Neuronal stem cell (in vitro differentiated cells): ENCODE data around the gene CDK18.
A peak's percentile ranks its signal among the peaks of the same experiment; 100 is the strongest.

Source experiments
- DNase-seq: peaks from one replicate; pipeline ENCODE4 v3.0.0-alpha.2; 2013; ENCODE audit warnings: low spot score
- H2AFZ ChIP-seq: one replicate; pipeline ENCODE4 v1.6.1; 2013; ENCODE audit warnings: mild to moderate bottlenecking, low read length, inconsistent platforms
- H2AK5ac ChIP-seq: 2 replicates; pipeline ENCODE4 v1.6.1; 2013; ENCODE audit warnings: low read depth, mild to moderate bottlenecking, inconsistent platforms, low read length, moderate library complexity, mixed read lengths
- H2BK120ac ChIP-seq: 2 replicates; pipeline ENCODE4 v1.6.1; 2013; ENCODE audit warnings: low read depth, mild to moderate bottlenecking, inconsistent platforms, low read length, moderate library complexity, mixed read lengths
- H2BK12ac ChIP-seq: one replicate; pipeline ENCODE4 v1.6.1; 2013; ENCODE audit warnings: low read length, inconsistent platforms
- H2BK15ac ChIP-seq: 2 replicates; pipeline ENCODE4 v1.6.1; 2013; ENCODE audit warnings: mild to moderate bottlenecking, low read length, inconsistent platforms, mixed read lengths
- H2BK5ac ChIP-seq: one replicate; pipeline ENCODE4 v1.6.1; 2013; ENCODE audit warnings: inconsistent platforms, mild to moderate bottlenecking, low read length, moderate library complexity
- H3K14ac ChIP-seq: one replicate; pipeline ENCODE4 v1.6.1; 2013; ENCODE audit warnings: low read length, inconsistent platforms
- H3K18ac ChIP-seq: 2 replicates; pipeline ENCODE4 v1.6.1; 2013; ENCODE audit warnings: low read length, inconsistent platforms
- H3K23ac ChIP-seq: 2 replicates; pipeline ENCODE4 v1.6.1; 2013; ENCODE audit warnings: low read depth, mild to moderate bottlenecking, mixed read lengths, low read length, inconsistent platforms; ENCODE audit not compliant: poor library complexity
- H3K27ac ChIP-seq: replicated peaks from 3 replicates; pipeline ENCODE4 v1.5.1; 2013; ENCODE audit warnings: low read length, inconsistent platforms
- H3K27me3 ChIP-seq, 3 experiments: 2 replicates each; pipeline ENCODE4 v1.6.1; 2013; ENCODE audit warnings: low read length in 3 of 3, mild to moderate bottlenecking in 2 of 3, inconsistent platforms in 1 of 3, low read depth in 1 of 3, mixed read lengths in 1 of 3, moderate library complexity in 1 of 3; ENCODE audit not compliant: control insufficient read depth in 3 of 3, insufficient read depth in 3 of 3
- H3K36me3 ChIP-seq, 2 donors: replicated peaks in 1 of 2; 2 replicates each; pipeline ENCODE4 v1.6.1; 2013; ENCODE audit warnings: low read length in 2 of 2; ENCODE audit not compliant: control insufficient read depth in 2 of 2, insufficient read depth in 2 of 2
- H3K4ac ChIP-seq: 2 replicates; pipeline ENCODE4 v1.6.1; 2013; ENCODE audit warnings: inconsistent platforms, mild to moderate bottlenecking, low read length, moderate library complexity
- H3K4me1 ChIP-seq, 2 donors: 1 replicate in 1 of 2; 2 replicates in 1 of 2; pipeline ENCODE4 v1.6.1; 2013; ENCODE audit warnings: low read length in 2 of 2, low read depth in 1 of 2; ENCODE audit not compliant: control insufficient read depth in 2 of 2, insufficient read depth in 1 of 2
- H3K4me2 ChIP-seq: one replicate; pipeline ENCODE4 v1.6.1; 2013; ENCODE audit warnings: mild to moderate bottlenecking, low read length, inconsistent platforms; ENCODE audit not compliant: insufficient read depth, poor library complexity, severe bottlenecking
- H3K4me3 ChIP-seq, 2 donors: 2 replicates each; pipeline ENCODE4 v1.5.1; 2013; ENCODE audit warnings: low read length in 2 of 2, mild to moderate bottlenecking in 2 of 2, inconsistent platforms in 1 of 2, moderate library complexity in 1 of 2
- H3K79me1 ChIP-seq: one replicate; pipeline ENCODE4 v1.6.1; 2013; ENCODE audit warnings: low read depth, mild to moderate bottlenecking, inconsistent platforms, low read length, moderate library complexity
- H3K9ac ChIP-seq: one replicate; pipeline ENCODE4 v1.6.1; 2013; ENCODE audit warnings: mild to moderate bottlenecking, low read depth, low read length, inconsistent platforms; ENCODE audit not compliant: poor library complexity
- H3K9me3 ChIP-seq, 2 donors: replicated peaks in 1 of 2; 2 replicates each; pipeline versions ENCODE3 to v1.6.1; 2013; ENCODE audit warnings: low read length in 2 of 2, mild to moderate bottlenecking in 2 of 2, inconsistent platforms in 1 of 2, low read depth in 1 of 2, mixed read lengths in 1 of 2, moderate library complexity in 1 of 2; ENCODE audit not compliant: control insufficient read depth in 2 of 2, insufficient read depth in 1 of 2
- H4K8ac ChIP-seq: one replicate; pipeline ENCODE4 v1.6.1; 2013; ENCODE audit warnings: low read depth, mild to moderate bottlenecking, inconsistent platforms, low read length, moderate library complexity
- H4K91ac ChIP-seq: one replicate; pipeline ENCODE4 v1.6.1; 2013; ENCODE audit warnings: low read length, low read depth, mild to moderate bottlenecking, inconsistent platforms; ENCODE audit not compliant: poor library complexity
- WGBS, 2 donors: extraction: QIAGEN DNeasy Blood & Tissue Kit; methylation state at CpG; one replicate each; pipeline ENCODE4 v1.1.7; 2013; ENCODE audit warnings: missing lambda C conversion rate in 2 of 2, mixed read lengths in 1 of 2; ENCODE audit not compliant: insufficient read length in 2 of 2, insufficient replicate concordance in 1 of 2; ENCODE audit errors: extremely low coverage in 2 of 2; 5-methylcytosine and 5-hydroxymethylcytosine counted together

Gene CDK18

DNA sequence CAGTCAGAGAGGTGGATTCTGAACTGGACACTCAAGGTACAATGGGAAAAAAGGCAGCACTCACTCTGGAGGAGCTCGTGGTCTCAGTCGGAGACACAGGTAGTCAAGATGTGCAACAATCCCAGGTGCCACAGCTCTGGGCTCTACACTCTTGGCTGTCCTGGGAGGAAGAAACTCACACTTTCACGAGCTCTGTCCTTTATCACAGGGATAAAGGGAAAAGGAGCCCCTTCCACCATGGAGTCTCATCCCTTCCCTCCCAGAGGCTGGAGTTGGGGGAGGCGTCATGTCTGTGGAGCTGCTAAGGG lies 20.3 kb downstream of the CDK18 start:
- H4K8ac ChIP-seq = no peak overlapping the region
- no peaks in the 10 kb centered on the region for H3K9me3 ChIP-seq
- peaks cover 2 to 12% of the 10 kb centered on the region in 2 donors for H3K4me1 ChIP-seq
- no peak overlapping the region for H2BK12ac ChIP-seq
- WGBS, 2 donors = no CpG with 5 or more reads among the region's 4 CpGs
- H3K79me1 ChIP-seq = no peaks in the 10 kb centered on the region
- no peak overlapping the region for H2BK15ac ChIP-seq
- no peak overlapping the region for H3K14ac ChIP-seq
- H2BK120ac ChIP-seq = no peak overlapping the region
- DNase-seq = no peak
- no peak overlapping the region for H2AFZ ChIP-seq
- no peak overlapping the region for H3K27ac ChIP-seq
- H3K27me3 ChIP-seq = peaks cover 0 to 38% (median 0%) of the 10 kb centered on the region in 3 experiments
- H3K36me3 ChIP-seq = peaks cover 0 to 8% of the 10 kb centered on the region in 2 donors
- H4K91ac ChIP-seq = no peak overlapping the region
- H2AK5ac ChIP-seq = no peak overlapping the region
- no peak overlapping the region for H3K4me3 ChIP-seq
- no peak overlapping the region for H2BK5ac ChIP-seq
- no peak overlapping the region for H3K18ac ChIP-seq
- no peak overlapping the region for H3K4me2 ChIP-seq
- no peak overlapping the region for H3K9ac ChIP-seq
- no peak overlapping the region for H3K4ac ChIP-seq
- no peak overlapping the region for H3K23ac ChIP-seq

DNA sequence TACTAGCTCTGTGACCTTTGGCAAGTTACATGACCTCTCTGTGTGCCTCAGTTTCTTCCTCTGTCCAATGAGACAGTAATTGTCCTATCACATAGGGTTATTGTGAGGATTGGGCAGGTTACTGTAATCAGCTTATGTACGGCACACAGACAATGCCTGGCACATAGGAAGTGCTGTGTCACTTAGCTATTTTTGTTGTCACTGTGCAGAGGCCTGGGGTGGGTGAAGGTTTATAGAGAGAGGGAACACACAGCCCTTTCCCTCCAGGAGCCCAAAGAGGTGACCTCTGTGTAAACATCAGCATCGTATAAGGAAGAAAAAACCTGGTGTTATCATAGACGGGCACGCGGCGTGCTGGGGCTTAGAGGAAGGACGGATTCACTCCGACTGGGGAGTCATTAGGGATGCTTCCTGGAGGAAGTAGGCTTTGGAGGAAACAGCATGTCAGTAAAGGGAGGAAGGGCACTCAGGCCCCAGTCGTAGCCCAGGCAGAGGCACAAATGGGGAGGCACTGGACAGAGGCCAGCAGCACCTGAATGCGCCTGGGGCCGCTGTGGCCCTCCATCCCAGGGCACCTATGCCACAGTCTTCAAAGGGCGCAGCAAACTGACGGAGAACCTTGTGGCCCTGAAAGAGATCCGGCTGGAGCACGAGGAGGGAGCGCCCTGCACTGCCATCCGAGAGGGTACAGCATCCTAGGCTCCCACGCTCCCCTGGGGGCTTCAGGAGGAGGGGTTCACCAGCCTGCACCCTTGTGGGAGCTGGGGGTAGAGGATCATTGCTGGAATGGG lies 21.2 kb downstream of the CDK18 start:
- no peak overlapping the region for H3K14ac ChIP-seq
- H2AK5ac ChIP-seq = no peak overlapping the region
- no peak overlapping the region for H2AFZ ChIP-seq
- H4K8ac ChIP-seq = no peak overlapping the region
- no CpG with 5 or more reads among the region's 18 CpGs for WGBS, 2 donors
- H3K18ac ChIP-seq = no peak overlapping the region
- no peak overlapping the region for H3K4me2 ChIP-seq
- H3K27me3 ChIP-seq = peaks cover 0 to 38% (median 0%) of the 10 kb centered on the region in 3 experiments
- H3K4me3 ChIP-seq = no peak overlapping the region
- no peak overlapping the region for H2BK120ac ChIP-seq
- no peak overlapping the region for H2BK15ac ChIP-seq
- H4K91ac ChIP-seq = no peak overlapping the region
- no peak overlapping the region for H3K27ac ChIP-seq
- DNase-seq = no peak
- no peak overlapping the region for H2BK5ac ChIP-seq
- no peak overlapping the region for H2BK12ac ChIP-seq
- no peak overlapping the region for H3K4ac ChIP-seq
- H3K9ac ChIP-seq = no peak overlapping the region
- H3K9me3 ChIP-seq = no peaks in the 10 kb centered on the region
- H3K4me1 ChIP-seq = peaks cover 2 to 11% of the 10 kb centered on the region in 2 donors
- no peaks in the 10 kb centered on the region for H3K79me1 ChIP-seq
- H3K36me3 ChIP-seq = peaks cover 0 to 8% of the 10 kb centered on the region in 2 donors
- H3K23ac ChIP-seq = no peak overlapping the region

DNA sequence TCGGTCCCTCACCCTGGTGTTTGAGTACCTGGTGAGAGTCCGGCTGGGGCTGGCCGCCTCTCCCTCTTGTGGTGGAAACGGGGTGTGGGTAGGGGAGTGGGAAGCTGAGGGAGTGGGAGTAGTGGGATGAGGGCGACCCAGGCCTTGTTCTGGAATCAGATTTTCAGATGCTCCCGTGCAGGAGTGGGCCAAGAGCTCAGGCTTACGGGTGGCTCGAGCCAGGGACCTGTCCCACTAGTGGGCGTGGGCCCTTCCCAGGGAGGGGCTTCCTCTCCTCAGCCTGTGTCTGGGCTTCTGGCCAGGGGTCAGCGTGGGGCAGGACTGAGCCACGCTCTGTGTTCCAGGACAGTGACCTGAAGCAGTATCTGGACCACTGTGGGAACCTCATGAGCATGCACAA lies 22.0 kb downstream of the CDK18 start:
- H4K91ac ChIP-seq = no peak overlapping the region
- H3K9ac ChIP-seq = no peak overlapping the region
- no peak overlapping the region for H3K4me2 ChIP-seq
- no peaks in the 10 kb centered on the region for H3K9me3 ChIP-seq
- H3K27me3 ChIP-seq = peaks cover 0 to 39% (median 0%) of the 10 kb centered on the region in 3 experiments
- H3K4ac ChIP-seq = no peak overlapping the region
- no peak overlapping the region for H3K18ac ChIP-seq
- H2AK5ac ChIP-seq = peak overlapping the region; percentile 40
- no peak overlapping the region for H2BK120ac ChIP-seq
- no peak for DNase-seq
- no peak overlapping the region for H2BK12ac ChIP-seq
- H4K8ac ChIP-seq = no peak overlapping the region
- no peak overlapping the region for H2BK5ac ChIP-seq
- H2BK15ac ChIP-seq = no peak overlapping the region
- H3K4me1 ChIP-seq = peaks cover 2 to 11% of the 10 kb centered on the region in 2 donors
- H3K4me3 ChIP-seq = no peak overlapping the region
- no peak overlapping the region for H3K14ac ChIP-seq
- H3K27ac ChIP-seq = no peak overlapping the region
- H2AFZ ChIP-seq = no peak overlapping the region
- H3K79me1 ChIP-seq = peaks cover 2% of the 10 kb centered on the region
- no CpG with 5 or more reads among the region's 11 CpGs for WGBS, 2 donors
- H3K36me3 ChIP-seq = peaks cover 0 to 11% of the 10 kb centered on the region in 2 donors
- no peak overlapping the region for H3K23ac ChIP-seq

DNA sequence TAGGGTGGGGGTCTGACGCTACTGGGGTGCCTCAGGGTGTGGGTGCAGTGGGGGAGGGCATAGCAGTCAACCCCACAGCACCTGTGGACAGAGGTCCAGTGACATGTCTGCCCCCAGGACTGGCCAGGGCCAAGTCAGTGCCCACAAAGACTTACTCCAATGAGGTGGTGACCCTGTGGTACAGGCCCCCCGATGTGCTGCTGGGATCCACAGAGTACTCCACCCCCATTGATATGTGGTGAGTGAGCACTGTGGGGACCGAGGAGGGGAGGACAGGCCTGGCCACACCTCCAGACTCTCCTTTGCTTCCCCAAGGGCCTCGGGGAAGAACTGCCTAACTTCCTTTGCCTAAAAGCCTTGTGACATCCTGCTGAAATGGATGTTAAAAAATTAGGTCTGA lies 23.5 kb downstream of the CDK18 start:
- H3K18ac ChIP-seq = peak overlapping the region; percentile 13
- H2BK15ac ChIP-seq = no peak overlapping the region
- no peak overlapping the region for H3K4me2 ChIP-seq
- no peak overlapping the region for H4K8ac ChIP-seq
- H3K36me3 ChIP-seq = peaks cover 0 to 11% of the 10 kb centered on the region in 2 donors
- peak overlapping the region; percentile 62 for H3K23ac ChIP-seq
- H3K4me1 ChIP-seq = peaks cover 2 to 9% of the 10 kb centered on the region in 2 donors
- H3K4ac ChIP-seq = no peak overlapping the region
- H2BK120ac ChIP-seq = no peak overlapping the region
- no CpG with 5 or more reads among the region's 4 CpGs for WGBS, 2 donors
- H3K27ac ChIP-seq = no peak overlapping the region
- no peak overlapping the region for H3K4me3 ChIP-seq
- H3K14ac ChIP-seq = no peak overlapping the region
- H4K91ac ChIP-seq = no peak overlapping the region
- H2BK12ac ChIP-seq = no peak overlapping the region
- no peak overlapping the region for H2BK5ac ChIP-seq
- peaks cover 2% of the 10 kb centered on the region for H3K79me1 ChIP-seq
- no peaks in the 10 kb centered on the region for H3K9me3 ChIP-seq
- H2AFZ ChIP-seq = no peak overlapping the region
- H2AK5ac ChIP-seq = peak overlapping the region; percentile 77
- no peak for DNase-seq
- peaks cover 0 to 34% (median 0%) of the 10 kb centered on the region in 3 experiments for H3K27me3 ChIP-seq
- peak overlapping the region; percentile 33 for H3K9ac ChIP-seq
